DMS 273 (cell line): ENCODE results near the gene OR2B6.

ENCODE experiments used
- DNase-seq: peaks from one replicate; lab custom pipeline; 2025; ENCODE audit not compliant: unreplicated experiment; lab: John Stamatoyannopoulos, UW

OR2B6 gene

GRCh38 chr6:27994616-27995015 lies 37.6 kb downstream of the OR2B6 start:
- no peak for DNase-seq

- DNase-seq: no peak
These were observed 43.5 kb downstream of the OR2B6 start for GRCh38 chr6:28000351-28001045.

GRCh38 chr6:28001351-28001750 lies 44.3 kb downstream of the OR2B6 start:
- no peak for DNase-seq

- DNase-seq: no peak
These were observed 44.7 kb downstream of the OR2B6 start for GRCh38 chr6:28001751-28002150.

- DNase-seq: no peak
These were observed 45.1 kb downstream of the OR2B6 start for GRCh38 chr6:28002161-28002560.

GRCh38 chr6:28003059-28003458 lies 46.0 kb downstream of the OR2B6 start:
- no peak for DNase-seq

- DNase-seq: no peak
These were observed 46.6 kb downstream of the OR2B6 start for GRCh38 chr6:28003661-28004060.

- DNase-seq: no peak
These were observed 47.5 kb downstream of the OR2B6 start for GRCh38 chr6:28004350-28005151.

- no peak for DNase-seq
These were observed 48.3 kb downstream of the OR2B6 start for GRCh38 chr6:28005152-28005890.

- DNase-seq: no peak
These were observed 48.9 kb downstream of the OR2B6 start for GRCh38 chr6:28005975-28006374.
